GM20431 (cell line): ENCODE results near the gene IZUMO1R.
"Not testable (repeated sequence)": the region's sequence is repeated elsewhere in the genome, so short reads cannot be mapped to it uniquely, and the experiment has no call there.

ENCODE experiments used
- in situ Hi-C: fragments of 300-500 bp; cut with MseI, MboI; formaldehyde crosslinking; loops from one replicate; pipeline ENCODE4 v1.15.0; 2020; ENCODE audit warnings: low sequenced_read_pairs; ENCODE audit not compliant: unreplicated experiment

IZUMO1R gene

DNA sequence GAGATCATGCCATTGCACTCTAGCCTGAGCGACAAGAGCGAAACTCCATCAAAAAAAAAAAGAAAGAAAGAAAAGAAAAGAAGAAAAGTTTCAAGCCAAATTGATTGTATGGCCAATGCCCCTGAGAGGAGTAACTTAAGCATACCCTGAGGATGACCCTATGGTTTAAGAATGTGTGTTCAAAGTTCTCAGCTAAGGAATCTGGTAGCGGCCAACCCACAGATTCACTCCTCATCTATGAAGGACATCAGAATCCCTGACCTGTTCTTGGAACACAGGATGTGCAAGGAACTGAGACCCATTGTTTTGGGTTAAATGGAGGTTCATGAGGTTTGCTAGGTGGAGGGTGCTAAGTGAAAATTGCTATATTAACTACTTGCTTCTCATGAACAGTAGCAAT lies 18.1 kb downstream of the IZUMO1R start:
- in situ Hi-C loops: loop anchor here (10.0 kb wide), 1 partner anchor 182 kb away; no protein-coding TSS in a partner anchor

DNA sequence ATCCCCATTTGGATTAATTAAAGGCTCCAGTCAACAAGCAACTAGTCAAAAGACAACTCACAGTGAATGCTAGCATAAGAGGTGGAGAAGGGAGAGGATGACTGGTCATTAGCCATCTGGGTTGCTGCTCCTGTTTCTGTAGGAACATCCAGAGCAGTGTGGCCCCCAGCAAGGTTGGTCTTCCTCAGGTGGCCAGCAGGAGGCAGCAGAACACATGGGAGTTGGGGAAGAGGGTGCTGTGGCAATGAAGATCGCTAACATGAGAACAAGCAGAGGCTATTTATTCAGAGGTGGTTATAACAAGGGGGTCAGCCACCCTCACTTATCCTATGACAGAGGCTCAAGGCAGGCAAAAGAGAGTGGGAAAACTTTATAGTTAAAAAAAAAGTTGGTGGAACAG lies 21.3 kb downstream of the IZUMO1R start:
- in situ Hi-C loops: loop anchor here (10.0 kb wide), 1 partner anchor 179 kb away; no protein-coding TSS in a partner anchor

GRCh38 chr11:94326947-94327346 lies 22.6 kb downstream of the IZUMO1R start:
- in situ Hi-C loops: loop anchor here (10.0 kb wide), 1 partner anchor 178 kb away; no protein-coding TSS in a partner anchor

- in situ Hi-C loops: loop anchor here (10.0 kb wide), 1 partner anchor 176 kb away; no protein-coding TSS in a partner anchor
Observed at GRCh38 chr11:94328587-94329080, 24.3 kb downstream of the IZUMO1R start.

DNA sequence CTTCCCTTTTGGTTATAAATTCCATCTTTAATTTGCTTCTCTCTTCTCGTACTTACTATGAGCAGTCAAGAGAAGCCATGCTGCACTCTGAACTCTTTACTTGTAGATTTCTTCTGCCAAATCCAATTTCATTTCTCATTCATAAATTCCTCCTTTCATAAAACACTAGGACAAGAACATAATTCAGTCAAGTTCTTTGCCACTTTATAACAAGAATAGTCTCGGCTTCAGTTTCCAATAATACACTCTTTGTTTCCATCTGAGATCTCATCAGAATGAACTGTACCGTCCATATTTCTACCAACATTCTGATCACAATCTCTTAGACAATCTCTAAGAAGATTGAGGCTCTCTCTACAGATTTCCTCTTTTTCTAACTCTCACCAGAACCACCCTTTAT lies 25.1 kb downstream of the IZUMO1R start:
- in situ Hi-C loops: loop anchor here (10.0 kb wide), 1 partner anchor 175 kb away; no protein-coding TSS in a partner anchor

GRCh38 chr11:94330789-94331188 lies 26.4 kb downstream of the IZUMO1R start:
- in situ Hi-C loops: no loop called here

DNA sequence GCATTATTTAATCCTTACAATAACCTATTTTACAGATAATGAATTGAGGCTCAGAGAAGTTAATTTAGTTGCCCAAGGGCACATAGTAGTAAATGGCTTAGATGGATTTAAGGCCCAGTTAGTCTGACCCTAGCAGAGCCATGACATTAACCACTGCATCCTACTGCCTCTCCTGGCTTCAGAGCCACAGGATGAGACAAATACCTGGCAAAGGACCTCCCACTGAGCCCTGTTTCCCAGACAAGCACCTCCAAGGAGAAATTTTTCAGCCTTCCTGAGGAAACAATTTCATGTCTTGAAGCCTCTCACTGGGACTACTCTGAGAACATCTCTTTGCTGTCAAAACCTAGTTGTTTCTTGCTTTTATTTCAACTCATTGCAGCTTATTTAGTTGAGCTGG lies 28.4 kb downstream of the IZUMO1R start:
- in situ Hi-C loops: no loop called here

DNA sequence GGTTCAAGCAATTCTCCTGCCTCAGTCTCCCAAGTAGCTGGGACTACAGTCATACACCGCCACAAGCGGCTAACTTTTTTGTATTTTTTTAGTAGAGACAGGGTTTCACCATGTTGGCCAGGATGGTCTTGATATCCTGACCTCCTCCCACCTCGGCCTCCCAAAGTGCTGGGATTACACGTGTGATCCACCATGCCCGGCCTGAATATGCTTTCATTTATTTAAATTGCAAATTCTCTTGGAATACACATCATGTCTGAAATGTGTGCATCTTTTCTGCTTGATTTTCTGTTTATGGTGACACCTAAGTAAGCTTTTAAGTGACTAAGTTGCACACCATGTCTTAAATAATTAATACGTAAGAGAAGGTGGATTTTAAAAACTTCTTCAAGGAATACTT lies 31.7 kb downstream of the IZUMO1R start:
- in situ Hi-C loops: no loop called here

DNA sequence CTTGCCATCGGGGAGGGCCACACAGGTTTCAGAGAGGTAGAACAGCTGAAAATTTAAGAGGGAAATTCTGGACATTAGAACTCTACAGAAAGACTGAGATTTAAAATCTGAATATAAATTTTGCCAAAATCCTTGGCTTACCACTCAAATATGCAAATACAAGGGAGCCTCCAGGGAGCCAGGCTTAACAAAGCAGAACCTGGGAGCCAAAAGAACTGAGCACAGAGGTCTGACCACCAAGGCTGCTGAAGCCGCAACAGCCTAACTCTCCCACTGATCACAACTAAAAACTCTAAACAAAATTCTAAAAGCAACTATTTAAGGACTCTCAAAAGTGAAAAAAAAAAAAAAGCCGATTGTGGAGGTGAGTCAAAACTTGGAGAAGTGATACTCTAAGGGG lies 34.3 kb downstream of the IZUMO1R start:
- in situ Hi-C loops: no loop called here

GRCh38 chr11:94342250-94342649 lies 37.9 kb downstream of the IZUMO1R start:
- in situ Hi-C loops: no loop called here

DNA sequence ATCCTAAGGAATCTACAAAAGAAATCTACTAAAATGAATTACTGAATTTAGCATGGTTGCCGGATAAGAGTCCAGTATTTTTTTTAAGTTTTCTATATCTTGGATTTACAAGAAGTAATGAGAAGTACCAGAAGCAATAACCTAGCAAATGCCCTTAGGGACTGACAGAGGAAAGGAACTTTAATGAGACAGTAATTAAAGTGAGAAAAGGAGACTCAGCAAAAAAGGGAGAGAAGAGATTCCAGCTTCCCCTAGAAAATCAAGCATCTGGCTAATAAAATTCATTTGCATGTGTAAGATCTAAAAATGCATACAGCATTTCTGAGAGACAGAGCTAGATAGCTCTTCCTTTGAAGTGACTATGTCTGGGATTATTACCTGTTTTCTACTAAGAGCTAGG lies 39.1 kb downstream of the IZUMO1R start:
- in situ Hi-C loops: no loop called here

GRCh38 chr11:94346311-94346710 lies 41.9 kb downstream of the IZUMO1R start:
- in situ Hi-C loops: not testable (repeated sequence)

GRCh38 chr11:94350850-94351563 lies 46.6 kb downstream of the IZUMO1R start:
- in situ Hi-C loops: not testable (repeated sequence)
